Activated naive CD8-positive, alpha-beta T cell treated with anti-CD3 and anti-CD28 coated beads, Interleukin-2, amount 50 U/mL, for 16 hours (primary cell): Measurements from ENCODE around the gene WDR93.
"Not testable (repeated sequence)": the region's sequence is repeated elsewhere in the genome, so short reads cannot be mapped to it uniquely, and the experiment has no call there.

Experiments
- DNase-seq: peaks from one replicate; pipeline ENCODE4 v3.0.0-alpha.2; 2020; ENCODE audit warnings: low read depth, low spot score

WDR93 gene

GRCh38 chr15:89685995-89686394, 4.6 kb upstream of the WDR93 start:
- DNase-seq: no peak

- DNase-seq: no peak
Measured at GRCh38 chr15:89686522-89686921, 4.1 kb upstream of the WDR93 start.

- not testable (repeated sequence) for DNase-seq
Measured at GRCh38 chr15:89689930-89690275, 708 bp upstream of the WDR93 start.

- DNase-seq: no peak
Measured at GRCh38 chr15:89693091-89693490, 2.5 kb downstream of the WDR93 start.

GRCh38 chr15:89693696-89694095, 3.1 kb downstream of the WDR93 start:
- DNase-seq: no peak

GRCh38 chr15:89695198-89695597, 4.6 kb downstream of the WDR93 start:
- no peak for DNase-seq

- DNase-seq: no peak
Measured at GRCh38 chr15:89704411-89704810, 13.8 kb downstream of the WDR93 start.

GRCh38 chr15:89707577-89707976, 17.0 kb downstream of the WDR93 start:
- DNase-seq: no peak

- DNase-seq: no peak
Measured at GRCh38 chr15:89714775-89715174, 24.2 kb downstream of the WDR93 start.

- no peak for DNase-seq
Measured at GRCh38 chr15:89723031-89723430, 32.4 kb downstream of the WDR93 start.

- no peak for DNase-seq
Measured at GRCh38 chr15:89724621-89725020, 34.0 kb downstream of the WDR93 start.

- no peak for DNase-seq
Measured at GRCh38 chr15:89725064-89725463, 34.5 kb downstream of the WDR93 start.

- DNase-seq: no peak
Measured at GRCh38 chr15:89728254-89728653, 37.6 kb downstream of the WDR93 start.

GRCh38 chr15:89731275-89731674, 40.7 kb downstream of the WDR93 start:
- no peak for DNase-seq

- no peak for DNase-seq
Measured at GRCh38 chr15:89732451-89733172, 42.0 kb downstream of the WDR93 start.

- DNase-seq: no peak
Measured at GRCh38 chr15:89735773-89736172, 45.2 kb downstream of the WDR93 start.

GRCh38 chr15:89740137-89740536, 49.5 kb downstream of the WDR93 start:
- peak; percentile 14 for DNase-seq

- no peak for DNase-seq
Measured at GRCh38 chr15:89743011-89743410, 52.4 kb downstream of the WDR93 start.

GRCh38 chr15:89743594-89743993, 53.0 kb downstream of the WDR93 start:
- DNase-seq: no peak

- no peak for DNase-seq
Measured at GRCh38 chr15:89745131-89745530, 54.5 kb downstream of the WDR93 start.

- no peak for DNase-seq
Measured at GRCh38 chr15:89745768-89746167, 55.2 kb downstream of the WDR93 start.

- DNase-seq: no peak
Measured at GRCh38 chr15:89746386-89746780, 55.8 kb downstream of the WDR93 start.

GRCh38 chr15:89747708-89748682, 57.4 kb downstream of the WDR93 start:
- no peak for DNase-seq
